Activated T-helper 2 cell treated with anti-CD3 and anti-CD28 coated beads, Interferon-gamma antibody, Interleukin-2, Interleukin-4, amounts not matched to agents 10 μg/mL and 5 μg/mL and 100 μg/mL, durations not matched to agents 14 hours and 24 hours and 36 hours (primary cell): ENCODE data around the gene ELP4. TPM values are rescaled to one million over a fixed set of nuclear protein-coding genes. Genes with fewer than 3 reads are reported as not detected.
"Not testable (repeated sequence)": the region's sequence is repeated elsewhere in the genome, so short reads cannot be mapped to it uniquely, and the experiment has no call there.

ENCODE experiments used
- DNase-seq: peaks from one replicate; pipeline ENCODE4 v3.0.0; 2021; ENCODE audit warnings: low spot score
- H3K27ac Mint-ChIP-seq: one replicate; pipeline ENCODE4 v1.8.0; 2021; ENCODE audit warnings: mixed read lengths
- H3K27me3 Mint-ChIP-seq: one replicate; pipeline ENCODE4 v1.8.0; 2021; ENCODE audit warnings: low read depth, mixed read lengths
- H3K36me3 Mint-ChIP-seq: one replicate; pipeline ENCODE4 v1.8.0; 2021; ENCODE audit warnings: low read depth, mixed read lengths
- H3K4me1 Mint-ChIP-seq: one replicate; pipeline ENCODE4 v1.8.0; 2021; ENCODE audit warnings: low read depth, mixed read lengths
- H3K4me3 Mint-ChIP-seq: one replicate; pipeline ENCODE4 v1.8.0; 2021; ENCODE audit warnings: low read depth, mild to moderate bottlenecking, moderate library complexity, mixed read lengths
- H3K9me3 Mint-ChIP-seq: one replicate; pipeline ENCODE4 v1.8.0; 2021; ENCODE audit warnings: mixed read lengths
- intact Hi-C: fragments of 100-400 bp; cut with micrococcal nuclease; formaldehyde crosslinking; loops from one replicate; pipeline ENCODE4 v1.15.1; 2023
- total RNA-seq: library from RNA; stranded (reverse); gene quantifications from 2 replicates; pipeline ENCODE4 v1.2.3, GENCODE V29; 2022

Gene ELP4
- total RNA-seq, 1 donor from 2014 or later, result 18.6 TPM

DNA sequence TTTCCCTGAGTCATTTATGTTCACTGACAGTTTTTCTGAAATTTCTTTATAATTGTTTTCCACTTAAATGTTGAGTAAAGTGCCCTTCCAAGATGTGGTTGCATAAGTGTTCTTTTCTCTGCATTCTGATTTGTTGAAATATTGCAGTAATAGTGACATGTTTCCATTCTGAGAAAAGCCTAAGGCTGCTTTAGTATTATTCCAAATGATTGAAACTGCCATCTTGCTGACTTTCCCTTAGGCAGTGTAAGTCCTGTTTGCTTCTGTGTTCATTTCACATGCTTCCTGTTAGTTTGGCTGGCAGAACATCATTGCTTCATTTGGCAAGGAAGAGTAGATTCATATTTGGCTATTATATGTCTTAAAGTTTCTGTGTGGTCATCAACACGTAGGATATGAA is 146.5 kb downstream of the ELP4 start:
- Mint-ChIP-seq H3K4me3 (no peak overlapping the region), H3K27me3 (no peaks in the 10 kb centered on the region), H3K9me3 (no peaks in the 10 kb centered on the region), H3K27ac (no peak overlapping the region), H3K36me3 (no peaks in the 10 kb centered on the region), H3K4me1 (peaks cover 1% of the 10 kb centered on the region)
- intact Hi-C loops, result no loop called here
- no peak for DNase-seq

- Mint-ChIP-seq H3K4me3 (no peak overlapping the region), H3K27ac (no peak overlapping the region), H3K36me3 (no peaks in the 10 kb centered on the region), H3K9me3 (no peaks in the 10 kb centered on the region), H3K27me3 (no peaks in the 10 kb centered on the region), H3K4me1 (peaks cover 1% of the 10 kb centered on the region)
- intact Hi-C loops, result no loop called here
- DNase-seq, result no peak
Measured at GRCh38 chr11:31657091-31657490, 147.5 kb downstream of the ELP4 start.

DNA sequence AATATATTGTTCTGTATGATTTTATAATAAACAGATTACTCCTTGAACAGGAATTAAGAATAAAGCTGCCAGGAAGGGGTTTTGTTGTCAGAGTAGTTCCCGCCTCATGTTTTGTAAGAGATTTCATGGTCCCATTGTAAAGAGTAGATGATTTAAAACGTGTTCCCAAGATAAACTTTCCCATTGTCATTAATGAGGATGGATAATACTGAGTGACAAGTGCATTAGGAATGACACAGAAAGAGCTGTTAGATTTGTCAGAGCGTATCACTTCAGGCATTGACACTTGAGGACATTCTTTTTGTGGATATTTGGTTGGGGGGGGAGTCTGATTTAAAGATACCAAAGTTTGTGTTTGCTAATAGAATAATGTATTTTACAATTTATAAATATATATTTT is 154.6 kb downstream of the ELP4 start:
- Mint-ChIP-seq H3K36me3 (no peaks in the 10 kb centered on the region), H3K4me3 (no peak overlapping the region), H3K27me3 (no peaks in the 10 kb centered on the region), H3K4me1 (no peaks in the 10 kb centered on the region), H3K9me3 (no peaks in the 10 kb centered on the region), H3K27ac (no peak overlapping the region)
- no peak for DNase-seq
- intact Hi-C loops, result no loop called here

- no peak for DNase-seq
- H3K36me3 Mint-ChIP-seq, result no peaks in the 10 kb centered on the region
- H3K9me3 Mint-ChIP-seq, result no peaks in the 10 kb centered on the region
- no peak overlapping the region for H3K27ac Mint-ChIP-seq
- intact Hi-C loops, result no loop called here
- H3K4me1 Mint-ChIP-seq, result no peaks in the 10 kb centered on the region
- no peaks in the 10 kb centered on the region for H3K27me3 Mint-ChIP-seq
- no peak overlapping the region for H3K4me3 Mint-ChIP-seq
Measured at GRCh38 chr11:31664954-31665353, 155.4 kb downstream of the ELP4 start.

GRCh38 chr11:31671681-31672080 is 162.1 kb downstream of the ELP4 start:
- Mint-ChIP-seq H3K36me3 (no peaks in the 10 kb centered on the region), H3K4me3 (no peak overlapping the region), H3K27ac (no peak overlapping the region), H3K27me3 (no peaks in the 10 kb centered on the region), H3K9me3 (no peaks in the 10 kb centered on the region), H3K4me1 (no peaks in the 10 kb centered on the region)
- intact Hi-C loops, result no loop called here
- no peak for DNase-seq

- H3K36me3 Mint-ChIP-seq, H3K9me3 Mint-ChIP-seq, intact Hi-C loops, H3K4me1 Mint-ChIP-seq, H3K27ac Mint-ChIP-seq, H3K4me3 Mint-ChIP-seq, H3K27me3 Mint-ChIP-seq, DNase-seq: not testable (repeated sequence)
Measured at GRCh38 chr11:31673108-31673507, 163.5 kb downstream of the ELP4 start.

GRCh38 chr11:31676280-31676982 is 166.9 kb downstream of the ELP4 start:
- intact Hi-C loops, result no loop called here
- no peak overlapping the region for H3K4me3 Mint-ChIP-seq
- DNase-seq, result no peak
- no peaks in the 10 kb centered on the region for H3K27me3 Mint-ChIP-seq
- H3K9me3 Mint-ChIP-seq, result no peaks in the 10 kb centered on the region
- H3K36me3 Mint-ChIP-seq, result no peaks in the 10 kb centered on the region
- H3K27ac Mint-ChIP-seq, result no peak overlapping the region
- H3K4me1 Mint-ChIP-seq, result no peaks in the 10 kb centered on the region

DNA sequence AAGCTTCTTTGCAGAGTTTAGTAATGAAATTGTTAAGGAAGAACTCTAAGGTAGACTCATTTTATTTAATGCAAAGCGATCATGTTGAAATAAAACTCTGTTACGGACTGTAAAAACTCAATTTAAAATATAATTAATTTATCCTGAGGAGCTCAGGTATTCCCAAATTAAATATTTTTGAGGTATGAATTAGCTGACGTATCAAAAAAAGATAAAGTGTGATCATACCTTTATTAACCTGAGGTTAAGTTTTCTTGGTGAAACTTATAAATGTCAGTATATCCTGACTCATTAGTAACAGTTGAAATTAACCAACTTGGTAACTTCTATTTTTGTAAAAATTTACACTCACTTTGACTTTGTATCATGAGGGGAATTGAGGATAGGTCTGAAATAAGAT is 171.2 kb downstream of the ELP4 start:
- DNase-seq, result no peak
- Mint-ChIP-seq H3K4me1 (no peaks in the 10 kb centered on the region), H3K4me3 (no peak overlapping the region)

GRCh38 chr11:31687256-31687655 is 177.7 kb downstream of the ELP4 start:
- no peaks in the 10 kb centered on the region for H3K27me3 Mint-ChIP-seq
- H3K36me3 Mint-ChIP-seq, result no peaks in the 10 kb centered on the region
- no peaks in the 10 kb centered on the region for H3K4me1 Mint-ChIP-seq
- no peak overlapping the region for H3K27ac Mint-ChIP-seq
- no peak overlapping the region for H3K4me3 Mint-ChIP-seq
- DNase-seq, result no peak
- H3K9me3 Mint-ChIP-seq, result no peaks in the 10 kb centered on the region
- intact Hi-C loops, result no loop called here

More for the DNA sequence above, 171.2 kb downstream of the ELP4 start:
- H3K27me3 Mint-ChIP-seq, result no peaks in the 10 kb centered on the region
- H3K9me3 Mint-ChIP-seq, result no peaks in the 10 kb centered on the region
- no peaks in the 10 kb centered on the region for H3K36me3 Mint-ChIP-seq
- intact Hi-C loops, result no loop called here
- no peak overlapping the region for H3K27ac Mint-ChIP-seq

GRCh38 chr11:31687861-31688260 is 178.3 kb downstream of the ELP4 start:
- Mint-ChIP-seq H3K9me3 (no peaks in the 10 kb centered on the region), H3K4me1 (no peaks in the 10 kb centered on the region), H3K4me3 (no peak overlapping the region), H3K27ac (no peak overlapping the region), H3K27me3 (no peaks in the 10 kb centered on the region), H3K36me3 (no peaks in the 10 kb centered on the region)
- intact Hi-C loops, result no loop called here
- no peak for DNase-seq

- H3K4me1 Mint-ChIP-seq, result no peaks in the 10 kb centered on the region
- no peak for DNase-seq
- H3K27ac Mint-ChIP-seq, result no peak overlapping the region
- intact Hi-C loops, result no loop called here
- H3K36me3 Mint-ChIP-seq, result no peaks in the 10 kb centered on the region
- no peaks in the 10 kb centered on the region for H3K9me3 Mint-ChIP-seq
- no peak overlapping the region for H3K4me3 Mint-ChIP-seq
- no peaks in the 10 kb centered on the region for H3K27me3 Mint-ChIP-seq
Measured at GRCh38 chr11:31689559-31689958, 180.0 kb downstream of the ELP4 start.

GRCh38 chr11:31690041-31690440 is 180.5 kb downstream of the ELP4 start:
- Mint-ChIP-seq H3K9me3 (no peaks in the 10 kb centered on the region), H3K36me3 (no peaks in the 10 kb centered on the region), H3K27ac (no peak overlapping the region), H3K4me1 (no peaks in the 10 kb centered on the region), H3K27me3 (no peaks in the 10 kb centered on the region), H3K4me3 (no peak overlapping the region)
- DNase-seq, result no peak
- intact Hi-C loops, result no loop called here

DNA sequence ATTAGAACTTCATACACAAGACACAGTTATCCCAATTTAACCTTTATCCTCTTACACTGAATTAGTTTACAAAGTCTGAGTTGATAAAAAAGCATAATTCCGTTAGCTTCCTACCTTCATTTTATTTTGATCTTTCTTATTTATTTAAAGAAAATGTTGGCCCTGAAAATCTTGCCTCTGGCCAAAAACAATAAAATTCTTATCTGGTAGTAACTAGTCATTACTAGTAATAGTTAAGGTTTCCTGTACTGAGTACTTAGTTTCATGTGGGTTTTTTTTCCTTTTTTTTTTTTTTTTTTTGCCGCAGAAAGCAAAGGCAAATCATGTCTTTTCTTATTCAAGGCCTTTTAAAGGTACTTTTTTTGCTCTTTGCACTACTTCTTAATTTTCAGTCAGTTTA is 180.9 kb downstream of the ELP4 start:
- intact Hi-C loops, result no loop called here
- no peak for DNase-seq
- Mint-ChIP-seq H3K36me3 (no peaks in the 10 kb centered on the region), H3K4me3 (no peak overlapping the region), H3K27me3 (no peaks in the 10 kb centered on the region), H3K27ac (no peak overlapping the region), H3K9me3 (no peaks in the 10 kb centered on the region), H3K4me1 (no peaks in the 10 kb centered on the region)

DNA sequence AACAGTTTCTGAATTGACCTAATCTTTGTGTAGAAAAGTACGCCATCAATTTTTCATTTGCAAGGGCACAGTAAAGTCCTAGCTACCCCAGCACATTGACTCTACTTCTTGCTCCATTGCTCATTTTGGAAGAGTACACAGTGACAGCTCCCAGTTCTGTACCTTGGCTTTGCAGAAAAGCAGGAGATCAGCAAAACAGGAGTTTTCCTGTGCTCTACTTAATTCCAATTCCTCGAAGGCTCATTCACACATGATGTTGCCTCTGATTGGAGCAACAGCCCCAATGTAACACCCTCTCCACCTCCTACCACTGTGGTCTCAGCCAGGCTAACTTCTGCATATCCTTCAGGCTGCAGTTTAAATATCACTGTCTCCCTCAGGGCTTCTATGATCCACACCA is 182.9 kb downstream of the ELP4 start:
- Mint-ChIP-seq H3K9me3 (no peaks in the 10 kb centered on the region), H3K4me3 (no peak overlapping the region), H3K27ac (no peak overlapping the region), H3K36me3 (no peaks in the 10 kb centered on the region), H3K27me3 (no peaks in the 10 kb centered on the region), H3K4me1 (no peaks in the 10 kb centered on the region)
- DNase-seq, result no peak
- intact Hi-C loops, result no loop called here
